GM18498 (cell line): Measurements from ENCODE around the gene GALNT17.

ENCODE experiments used
- ATAC-seq: cut with Tn5 transposase; IDR thresholded peaks from one replicate; pipeline ENCODE4 v1.9.1; 2021; ENCODE audit warnings: mild to moderate bottlenecking, moderate library complexity; ENCODE audit not compliant: unreplicated experiment

GALNT17 gene

DNA sequence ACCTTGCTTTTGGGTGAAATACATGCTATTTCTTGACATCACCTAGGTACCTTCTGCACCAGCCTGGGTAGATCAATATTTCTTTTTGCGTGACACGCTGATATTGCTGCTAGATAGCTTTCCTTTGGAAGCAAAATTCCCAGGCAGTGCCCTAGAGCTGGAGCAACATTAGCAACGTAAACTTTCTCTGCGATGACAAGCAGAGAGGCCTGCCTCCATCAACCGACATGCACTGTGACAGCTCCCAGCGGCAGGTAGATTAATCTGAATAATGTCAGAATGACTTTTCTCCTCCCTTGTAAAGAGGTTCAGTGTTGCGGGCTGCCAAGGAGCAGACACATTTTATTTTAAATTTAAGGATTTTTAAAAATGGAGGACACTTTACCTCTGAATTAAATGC is 307.4 kb downstream of the GALNT17 start:
- no peak for ATAC-seq

DNA sequence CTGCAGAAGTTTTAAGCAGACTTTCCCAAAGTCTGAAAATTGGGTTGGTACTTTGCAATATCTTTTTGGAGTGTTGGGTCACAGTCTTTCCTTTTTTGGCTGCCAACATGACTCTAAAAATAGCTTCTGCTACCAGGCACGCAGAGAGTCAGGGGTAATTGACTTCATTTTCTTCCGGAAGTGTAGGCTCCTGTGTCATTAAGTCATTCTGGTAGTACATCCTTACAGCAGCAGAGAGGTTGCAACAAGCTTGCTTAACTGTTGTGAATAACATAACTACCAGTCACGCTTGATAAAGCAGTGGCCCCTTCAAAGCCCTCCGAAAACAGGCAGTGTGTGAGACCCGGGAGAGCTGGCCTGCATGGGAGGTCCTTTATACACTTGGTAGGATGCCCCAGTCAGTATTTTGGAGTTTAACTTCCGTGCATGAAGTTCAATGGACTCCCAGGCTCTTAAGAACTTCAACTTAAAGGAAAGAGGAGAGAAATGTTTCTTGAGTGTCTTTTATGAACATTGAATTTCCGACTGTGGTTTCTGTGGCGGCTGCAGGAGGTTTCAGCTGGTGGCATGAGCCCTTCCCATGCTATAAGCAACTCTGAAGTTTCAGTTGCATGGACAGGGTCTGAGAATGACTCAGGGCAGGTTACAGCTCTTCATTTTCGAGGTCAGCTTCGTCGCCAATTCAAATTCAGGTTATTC is 310.7 kb downstream of the GALNT17 start:
- no peak for ATAC-seq

DNA sequence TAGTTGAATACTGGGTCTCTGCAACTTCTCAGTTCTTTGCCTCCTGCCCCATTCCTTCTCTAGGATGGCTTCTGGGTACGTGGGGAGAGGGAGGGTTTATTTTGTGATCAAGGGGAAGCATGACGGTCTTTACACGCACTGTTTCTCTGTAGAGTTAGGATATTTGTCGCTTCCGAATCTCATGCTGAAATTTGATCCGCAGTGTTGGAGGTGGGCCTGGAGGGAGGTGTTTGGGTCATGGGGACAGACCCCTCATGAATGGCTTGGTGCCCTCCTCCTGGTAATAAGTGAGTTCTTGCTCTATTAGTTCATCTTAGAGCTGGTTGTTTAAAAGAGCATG is 311.2 kb downstream of the GALNT17 start:
- no peak for ATAC-seq

DNA sequence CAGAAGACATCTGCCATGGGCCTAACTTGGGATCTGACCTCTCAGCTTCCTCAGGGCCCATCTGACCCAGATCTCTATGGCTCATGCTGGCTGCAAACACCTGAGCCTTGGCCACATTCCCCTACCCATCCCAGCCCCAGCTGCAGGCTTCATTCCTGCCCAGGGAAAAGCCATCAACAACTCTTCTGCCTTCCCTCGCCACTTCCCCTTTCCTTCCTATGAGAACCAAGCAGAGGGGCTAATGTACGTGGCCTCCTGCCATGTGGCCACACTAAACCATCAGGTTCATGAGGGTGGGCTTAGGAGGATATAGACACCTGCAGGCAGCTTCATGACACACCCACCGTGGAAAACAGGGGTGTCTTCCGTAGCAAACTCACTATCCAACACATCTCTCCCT is 312.2 kb downstream of the GALNT17 start:
- no peak for ATAC-seq

DNA sequence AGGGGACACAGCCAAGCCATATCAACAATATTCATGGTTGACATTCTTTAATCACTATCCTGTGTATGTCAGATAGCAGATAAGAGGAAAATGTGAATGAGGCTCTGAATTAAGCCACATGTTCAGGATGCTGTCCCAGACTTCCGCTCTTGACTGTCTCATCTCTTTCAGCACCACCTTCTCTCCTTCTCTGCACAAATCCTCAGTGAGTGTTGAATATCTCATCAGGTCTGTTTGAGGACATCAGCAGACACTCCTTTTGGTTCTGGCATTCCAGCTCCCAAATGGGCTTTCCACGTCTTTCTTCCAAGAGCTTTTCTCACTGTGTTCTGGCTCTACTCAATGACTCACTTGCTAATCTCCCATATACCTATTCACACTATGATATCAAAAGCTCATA is 321.7 kb downstream of the GALNT17 start:
- no peak for ATAC-seq

DNA sequence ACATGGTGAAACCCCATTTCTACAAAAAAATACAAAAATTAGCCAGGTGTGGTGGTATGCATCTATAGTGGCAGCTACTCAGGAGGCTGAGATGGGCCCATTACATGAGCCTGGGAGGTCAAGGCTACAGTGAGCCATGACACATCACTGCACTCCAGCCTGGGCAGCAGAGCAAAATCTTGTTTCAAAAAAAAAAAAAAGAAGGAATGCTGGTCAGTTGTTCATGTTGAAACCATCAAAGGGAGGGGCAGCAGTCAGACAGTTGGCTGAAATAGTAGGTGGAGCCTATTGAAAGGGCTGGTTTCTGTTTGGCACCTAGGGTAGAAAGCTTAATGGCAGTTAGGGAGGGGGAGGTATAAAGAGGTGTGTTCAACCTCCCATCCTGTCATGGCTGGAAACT is 323.0 kb downstream of the GALNT17 start:
- ATAC-seq: no peak

DNA sequence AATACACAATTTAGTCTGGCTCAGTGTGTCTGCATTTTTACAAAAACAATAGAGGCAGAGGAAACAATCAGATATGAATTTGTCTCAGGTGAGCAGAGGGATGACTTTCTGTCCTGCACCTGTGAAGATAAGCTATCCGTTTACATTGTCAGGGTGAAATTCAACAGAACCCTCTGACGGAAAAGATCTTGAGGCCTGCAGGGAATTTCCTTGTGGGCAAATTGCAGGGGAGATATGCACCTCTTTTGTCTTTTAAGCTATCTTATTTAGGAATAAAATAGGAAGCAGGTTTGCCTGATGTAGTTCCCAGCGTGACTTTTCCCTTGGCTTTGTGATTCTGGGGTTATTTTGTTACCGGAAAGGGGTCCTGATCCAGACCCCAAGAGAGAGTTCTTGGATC is 325.1 kb downstream of the GALNT17 start:
- no peak for ATAC-seq

DNA sequence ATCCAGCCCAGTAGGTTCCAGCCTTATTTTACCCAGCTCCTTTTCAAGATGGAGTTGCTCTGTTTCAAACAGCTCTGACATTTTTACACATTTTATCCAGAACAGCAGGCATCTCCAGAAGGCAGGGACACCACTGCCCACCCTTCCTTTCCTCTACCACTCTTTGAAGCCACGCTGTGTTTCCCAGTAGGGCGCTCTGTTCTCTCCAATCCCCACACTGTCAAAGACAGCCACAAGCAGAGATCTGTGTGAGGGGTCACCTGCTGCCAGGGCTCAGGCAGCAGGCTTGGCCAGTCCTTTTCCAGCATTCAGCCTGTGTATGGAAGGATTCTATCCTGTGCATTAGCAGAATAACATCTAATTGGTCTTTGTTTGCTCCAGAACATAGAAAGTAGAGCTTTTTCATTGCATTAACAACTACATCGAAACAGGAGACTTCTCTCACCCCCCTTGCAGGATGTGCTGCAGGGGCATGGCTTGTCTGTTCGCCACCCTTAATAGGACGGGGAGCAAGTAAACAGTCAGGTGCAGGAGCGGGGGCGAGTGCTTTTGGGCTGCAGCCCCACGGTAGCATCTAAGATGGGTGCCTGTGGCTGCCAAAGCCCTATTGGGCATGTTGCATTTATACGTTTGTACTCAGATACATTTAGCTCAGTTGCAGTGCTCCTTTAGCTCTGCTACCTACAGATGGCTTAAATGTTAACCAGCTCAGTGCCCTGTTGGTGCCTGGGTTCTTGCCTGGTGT is 326.1 kb downstream of the GALNT17 start:
- no peak for ATAC-seq

DNA sequence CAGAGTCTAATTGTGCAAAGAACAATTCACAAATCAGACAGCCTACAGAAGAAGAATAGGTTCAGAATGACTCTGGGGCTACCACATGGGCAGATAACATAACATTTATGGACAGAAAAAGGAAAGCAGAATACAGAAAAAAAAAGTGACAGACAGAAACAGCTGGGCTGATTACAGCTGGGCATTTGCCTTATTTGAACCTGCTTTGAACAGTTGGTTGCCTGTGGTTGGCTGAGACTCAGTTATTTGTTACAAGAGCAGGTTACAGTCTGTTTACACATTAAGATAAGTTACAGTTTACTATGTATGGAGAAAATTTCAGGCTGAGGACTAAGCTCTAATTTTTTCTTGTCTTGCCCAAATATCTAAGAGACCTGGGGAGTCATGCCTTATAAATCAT is 327.2 kb downstream of the GALNT17 start:
- ATAC-seq: no peak

DNA sequence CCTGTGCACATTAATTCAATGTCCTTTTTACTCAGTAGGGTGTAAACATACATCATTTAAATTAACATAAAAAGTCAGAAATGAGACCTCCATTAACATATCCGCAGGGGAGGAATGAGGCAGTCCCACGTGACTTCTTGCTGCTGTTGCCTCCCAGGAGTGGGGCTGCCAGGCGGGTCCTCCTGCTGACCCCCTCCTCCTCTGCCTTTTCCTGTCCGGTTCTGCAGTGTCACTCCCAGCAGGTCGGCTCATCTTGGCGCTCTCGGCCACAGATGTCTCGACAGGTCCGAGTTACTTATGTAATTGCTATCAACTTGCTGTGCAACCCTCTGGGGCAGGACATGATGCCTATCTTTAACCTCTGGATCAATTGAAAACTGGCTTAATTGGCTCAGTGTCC is 329.6 kb downstream of the GALNT17 start:
- ATAC-seq: no peak

DNA sequence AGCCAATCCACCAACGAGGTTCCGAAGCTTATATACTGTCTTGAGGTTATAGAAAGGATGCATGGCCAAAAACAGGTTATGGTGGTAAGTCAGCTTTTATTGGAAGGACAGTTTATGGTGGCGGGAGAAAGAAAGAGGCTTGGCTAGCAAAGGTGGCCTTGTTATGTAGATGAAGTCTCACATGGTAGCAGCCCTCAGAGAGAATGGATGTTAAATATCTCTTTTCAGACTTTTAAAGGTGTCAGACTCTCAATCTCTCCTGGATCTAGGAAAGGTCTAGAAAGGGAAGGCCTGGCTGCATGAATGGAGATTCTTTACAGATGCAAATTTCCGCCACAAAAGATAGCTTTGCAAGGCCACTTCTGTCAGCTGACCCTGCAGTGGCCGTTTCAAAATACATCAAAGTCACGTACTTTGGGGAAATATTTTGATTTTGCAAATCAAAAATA is 333.8 kb downstream of the GALNT17 start:
- ATAC-seq: no peak

DNA sequence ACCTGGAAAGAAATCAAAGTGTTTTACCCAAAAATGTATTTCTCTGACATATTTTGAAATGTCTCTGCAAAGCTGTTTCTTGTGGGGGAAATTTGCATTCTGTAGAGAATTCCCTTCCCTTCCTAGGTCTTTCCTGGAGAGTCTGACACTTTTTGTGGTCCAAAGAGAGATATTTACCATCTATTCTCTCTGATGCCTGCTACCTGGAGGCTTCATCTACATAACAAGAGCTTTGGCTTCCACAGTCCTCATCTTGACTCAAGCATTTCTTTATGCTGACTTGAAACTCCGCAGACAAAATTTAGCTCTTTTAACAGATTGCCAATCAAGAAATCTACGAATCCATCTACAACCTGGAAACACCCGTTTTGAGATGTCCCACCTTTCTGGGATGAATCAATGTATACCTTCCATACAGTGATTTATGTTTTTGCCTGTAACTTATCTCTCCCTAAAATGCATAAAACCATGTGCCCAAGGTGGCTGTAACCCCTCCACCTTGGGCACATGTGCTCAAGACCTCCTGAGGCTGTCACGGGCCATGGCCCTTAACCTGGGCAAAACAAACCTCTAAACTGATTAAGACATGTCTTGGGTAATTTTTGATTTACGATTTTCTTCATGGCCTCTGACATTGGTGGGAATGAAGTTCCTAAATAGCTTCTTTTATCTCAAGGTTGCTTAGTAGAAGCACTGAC is 334.7 kb downstream of the GALNT17 start:
- ATAC-seq: no peak

DNA sequence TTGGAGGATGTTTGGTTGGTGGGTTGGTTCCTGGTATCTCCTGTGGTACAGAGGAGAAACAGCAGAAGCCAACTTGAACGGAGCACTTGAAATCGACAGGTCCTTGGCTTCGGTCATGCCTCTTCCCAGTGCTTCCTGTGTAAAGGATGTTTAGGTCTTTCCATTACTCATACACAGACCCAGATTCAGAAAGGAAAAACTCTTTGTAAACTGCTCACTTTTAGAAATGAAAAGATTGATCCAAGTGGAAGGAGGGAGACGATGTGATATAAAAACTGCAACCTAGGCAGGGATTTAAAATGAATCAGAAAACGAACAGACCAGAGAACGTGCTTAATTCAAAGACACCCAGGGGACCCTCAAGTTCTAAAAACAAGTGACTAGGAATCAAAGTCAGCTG is 338.4 kb downstream of the GALNT17 start:
- ATAC-seq: no peak

DNA sequence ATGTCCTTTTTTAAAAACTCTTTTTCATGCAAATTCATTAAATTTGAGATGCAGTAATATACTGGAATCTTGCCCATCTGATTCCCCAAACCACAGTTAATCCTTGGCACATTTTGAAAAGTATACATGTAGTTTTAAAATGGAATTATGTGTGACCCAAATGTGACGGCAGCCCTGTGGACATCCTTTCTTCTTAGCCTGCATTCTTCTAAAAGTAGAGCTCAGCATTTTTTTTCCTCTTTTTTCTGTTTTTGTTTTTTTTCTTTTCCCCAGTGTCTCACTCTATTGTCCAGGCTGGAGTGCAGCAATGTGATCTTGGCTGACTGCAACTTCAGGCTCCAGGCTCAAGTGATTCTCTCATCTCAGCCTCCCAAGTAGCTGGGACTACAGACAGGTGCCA is 338.9 kb downstream of the GALNT17 start:
- ATAC-seq: no peak

DNA sequence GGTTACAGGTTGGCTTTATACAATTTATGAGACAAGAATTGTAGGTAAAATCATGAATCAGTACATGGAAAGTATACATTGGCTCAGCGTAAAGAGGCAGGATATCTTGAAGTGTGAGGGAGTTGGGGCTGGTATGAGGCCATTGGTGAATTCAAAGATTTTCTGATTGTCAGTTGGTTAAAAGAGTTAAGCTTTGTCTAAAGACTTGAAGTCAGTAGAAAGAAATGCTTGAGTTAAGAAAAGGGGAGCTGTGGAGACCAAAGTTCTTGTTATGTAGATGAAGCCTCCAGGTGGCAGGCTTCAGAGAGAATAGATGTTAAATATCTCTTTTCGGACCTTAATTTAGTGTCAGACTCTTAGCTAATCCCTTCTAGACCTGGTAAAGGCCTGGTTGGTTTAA is 341.0 kb downstream of the GALNT17 start:
- ATAC-seq: no peak

DNA sequence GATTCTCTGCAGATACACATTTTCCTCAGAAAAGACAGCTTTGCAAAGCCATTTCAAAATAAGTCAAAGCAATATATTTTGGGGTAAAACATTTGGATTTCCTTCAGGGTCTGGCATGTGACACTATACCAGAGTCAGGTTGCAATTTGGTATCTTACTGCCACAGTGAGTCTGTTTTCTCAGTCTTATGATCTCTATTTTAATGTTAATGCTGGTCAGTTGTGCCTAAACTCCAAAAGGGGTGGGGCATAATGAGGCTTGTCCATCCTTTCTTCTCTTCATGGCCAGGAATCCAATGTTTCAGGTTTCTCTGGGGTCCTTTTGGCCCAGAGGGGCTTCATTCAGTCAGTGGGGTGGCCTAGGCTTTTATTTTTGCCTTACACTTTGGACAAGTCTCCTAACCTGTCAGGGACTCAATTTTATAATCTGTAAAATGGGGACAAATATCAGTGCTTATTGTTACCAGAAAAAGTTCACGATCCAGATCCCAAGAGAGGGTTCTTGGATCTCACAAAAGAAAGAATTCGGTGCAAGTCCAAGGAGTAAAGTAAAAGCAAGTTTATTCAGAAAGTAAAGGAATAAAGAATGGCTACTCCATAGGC is 341.5 kb downstream of the GALNT17 start:
- ATAC-seq: no peak

DNA sequence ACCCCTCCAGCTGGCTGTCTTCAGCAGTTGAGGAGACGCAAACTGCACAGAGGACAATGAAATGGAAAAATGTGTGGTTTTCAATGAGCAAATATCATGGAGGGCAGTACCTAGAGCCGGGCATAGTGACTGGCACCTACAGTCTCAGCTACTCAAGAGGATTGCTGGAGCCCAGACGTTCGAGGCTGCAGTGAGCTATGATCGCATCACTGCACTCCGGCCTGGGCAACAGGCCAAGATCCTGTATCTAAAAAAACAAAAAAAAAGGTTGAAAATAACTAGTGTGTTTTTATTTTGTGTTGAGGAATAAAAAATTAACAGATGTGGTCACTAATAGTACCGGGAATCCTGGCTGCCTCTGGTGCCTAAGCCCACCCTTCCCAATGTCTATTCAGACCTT is 345.5 kb downstream of the GALNT17 start:
- ATAC-seq: no peak

DNA sequence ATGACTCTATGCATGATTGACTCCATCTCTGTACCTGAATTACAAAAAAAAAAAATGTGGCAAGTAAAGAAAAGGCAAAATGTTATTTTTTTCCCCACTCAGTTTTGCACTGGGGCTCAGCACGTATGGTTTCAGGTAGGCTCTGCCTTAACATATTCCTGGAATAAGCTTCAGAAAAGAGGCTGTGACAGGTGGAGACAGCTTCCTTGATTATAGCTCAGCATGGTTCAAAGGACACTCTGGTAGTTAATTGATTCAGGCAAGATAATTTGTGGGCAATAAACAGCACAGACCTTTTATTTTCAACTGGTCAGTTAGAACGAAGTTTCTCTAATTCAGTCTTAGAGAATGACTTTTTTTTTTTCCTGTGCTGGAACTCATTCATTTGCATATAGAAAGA is 347.3 kb downstream of the GALNT17 start:
- no peak for ATAC-seq

DNA sequence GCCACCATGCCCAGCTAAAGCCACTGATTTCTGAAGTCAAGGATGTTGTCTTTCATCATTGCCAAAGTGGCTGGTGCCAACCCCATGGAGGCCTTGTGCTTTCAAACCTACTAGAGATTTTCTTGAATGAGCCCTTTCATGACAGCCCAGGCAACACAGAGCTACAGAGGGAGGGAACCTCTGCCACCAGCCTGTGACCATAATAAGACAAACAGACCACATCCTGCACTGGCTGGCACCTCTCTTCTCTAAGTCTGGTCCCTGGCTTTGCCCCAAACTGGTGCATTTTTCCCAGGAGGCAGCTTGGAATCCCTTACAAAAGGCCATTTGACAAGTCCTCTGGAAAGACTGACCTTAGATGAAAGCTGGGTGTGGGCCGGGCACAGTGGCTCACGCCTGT is 348.8 kb downstream of the GALNT17 start:
- ATAC-seq: no peak

DNA sequence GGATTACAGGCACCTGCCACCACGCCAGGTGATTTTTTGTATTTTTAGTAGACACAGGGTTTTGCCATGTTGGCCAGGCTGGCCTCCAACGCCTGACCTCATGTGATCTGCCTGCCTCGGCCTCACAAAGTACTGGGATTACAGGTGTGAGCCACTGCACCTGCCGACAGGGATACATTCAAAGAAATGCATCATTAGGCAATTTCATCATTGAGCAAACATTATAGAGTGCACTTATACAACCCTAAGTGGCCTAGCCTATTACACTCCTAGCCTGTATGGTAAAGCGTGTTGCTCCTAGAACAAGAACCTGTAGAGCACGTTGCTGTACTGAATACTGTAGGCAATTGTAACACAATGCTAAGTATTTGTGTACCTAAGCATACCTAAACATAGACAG is 350.3 kb downstream of the GALNT17 start:
- no peak for ATAC-seq

DNA sequence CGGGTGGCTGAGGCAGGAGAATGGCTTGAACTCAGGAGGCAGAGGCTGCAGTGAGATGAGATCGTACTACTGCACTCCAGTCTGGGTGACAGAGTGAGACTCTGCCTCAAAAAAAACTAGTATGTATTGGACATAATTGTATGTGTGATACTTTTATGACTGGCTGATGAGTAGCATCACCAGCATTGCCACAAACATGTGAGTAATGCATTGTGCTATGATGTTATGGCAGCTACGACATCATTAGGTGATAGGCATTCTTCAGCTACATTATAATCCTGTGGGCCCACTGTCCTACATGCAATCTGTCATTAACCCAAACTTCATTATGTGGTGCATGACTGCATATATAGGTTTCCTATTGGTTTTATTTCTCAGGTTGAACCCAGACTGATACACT is 352.4 kb downstream of the GALNT17 start:
- ATAC-seq: no peak

DNA sequence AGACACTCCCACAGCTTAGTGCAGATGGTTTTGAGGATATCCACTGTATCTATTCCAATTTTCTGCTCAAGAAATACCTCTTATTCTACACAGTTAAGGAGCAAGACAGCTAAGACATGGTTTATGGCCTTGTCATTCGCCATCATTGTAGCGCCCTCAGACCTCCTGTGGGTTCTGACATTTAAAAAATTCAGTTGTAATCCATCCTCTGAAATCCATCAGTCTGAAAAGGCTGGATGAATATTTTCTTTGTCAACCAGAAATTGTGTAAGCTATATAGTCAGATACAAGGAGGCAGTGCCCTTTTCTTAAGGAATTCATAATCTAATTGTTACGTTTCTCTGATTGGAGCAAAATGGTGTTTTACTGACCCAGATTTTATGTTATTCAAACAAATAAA is 353.6 kb downstream of the GALNT17 start:
- no peak for ATAC-seq
